Measurements from ENCODE around the gene ADCY9.
"Not testable (repeated sequence)": the region's sequence is repeated elsewhere in the genome, so short reads cannot be mapped to it uniquely, and the experiment has no call there.

ADCY9 gene

GRCh38 chr16:4092547-4093265 is 23.5 kb downstream of the ADCY9 start:
- no peak for DNase-seq

- no peak for DNase-seq
Measured at GRCh38 chr16:4091240-4092012, 24.8 kb downstream of the ADCY9 start.

GRCh38 chr16:4090351-4090851 is 25.8 kb downstream of the ADCY9 start:
- DNase-seq = no peak

- no peak for DNase-seq
Measured at GRCh38 chr16:4089811-4090301, 26.4 kb downstream of the ADCY9 start.

GRCh38 chr16:4089251-4089810 is 26.9 kb downstream of the ADCY9 start:
- no peak for DNase-seq

GRCh38 chr16:4087990-4088577 is 28.2 kb downstream of the ADCY9 start:
- DNase-seq = no peak

GRCh38 chr16:4087099-4087885 is 28.9 kb downstream of the ADCY9 start:
- DNase-seq = no peak

GRCh38 chr16:4086153-4086552 is 30.1 kb downstream of the ADCY9 start:
- no peak for DNase-seq

- DNase-seq = no peak
Measured at GRCh38 chr16:4085405-4085970, 30.8 kb downstream of the ADCY9 start.

- DNase-seq = no peak
Measured at GRCh38 chr16:4083347-4083870, 32.8 kb downstream of the ADCY9 start.

- DNase-seq = no peak
Measured at GRCh38 chr16:4082474-4083044, 33.7 kb downstream of the ADCY9 start.

- DNase-seq = no peak
Measured at GRCh38 chr16:4081521-4082021, 34.7 kb downstream of the ADCY9 start.

GRCh38 chr16:4081047-4081446 is 35.2 kb downstream of the ADCY9 start:
- no peak for DNase-seq

- no peak for DNase-seq
Measured at GRCh38 chr16:4077174-4077649, 39.0 kb downstream of the ADCY9 start.

- no peak for DNase-seq
Measured at GRCh38 chr16:4075534-4075933, 40.7 kb downstream of the ADCY9 start.

- DNase-seq = not testable (repeated sequence)
Measured at GRCh38 chr16:4073150-4073549, 43.1 kb downstream of the ADCY9 start.

- no peak for DNase-seq
Measured at GRCh38 chr16:4071686-4072561, 44.3 kb downstream of the ADCY9 start.

- DNase-seq = no peak
Measured at GRCh38 chr16:4070936-4071335, 45.3 kb downstream of the ADCY9 start.

GRCh38 chr16:4067262-4068001 is 48.8 kb downstream of the ADCY9 start:
- DNase-seq = no peak
